NCI-H2227 (cell line): ENCODE results near the gene FGF12.

ENCODE experiments used
- DNase-seq: peaks from one replicate; lab custom pipeline; 2025; ENCODE audit not compliant: unreplicated experiment; lab: John Stamatoyannopoulos, UW

The FGF12 gene

GRCh38 chr3:192262001-192262400 lies 465.3 kb downstream of the FGF12 start:
- DNase-seq: no peak

GRCh38 chr3:192261135-192261534 lies 466.2 kb downstream of the FGF12 start:
- DNase-seq: no peak

- no peak for DNase-seq
Measured at GRCh38 chr3:192260116-192261010, 467.0 kb downstream of the FGF12 start.

- DNase-seq: no peak
Measured at GRCh38 chr3:192259661-192260060, 467.7 kb downstream of the FGF12 start.

GRCh38 chr3:192258721-192259120 lies 468.6 kb downstream of the FGF12 start:
- no peak for DNase-seq

GRCh38 chr3:192255839-192256238 lies 471.5 kb downstream of the FGF12 start:
- no peak for DNase-seq

- DNase-seq: no peak
Measured at GRCh38 chr3:192253138-192253887, 474.0 kb downstream of the FGF12 start.

GRCh38 chr3:192249516-192249915 lies 477.8 kb downstream of the FGF12 start:
- DNase-seq: peak; percentile 26

- no peak for DNase-seq
Measured at GRCh38 chr3:192246847-192247559, 480.3 kb downstream of the FGF12 start.

- DNase-seq: no peak
Measured at GRCh38 chr3:192244591-192244990, 482.8 kb downstream of the FGF12 start.

GRCh38 chr3:192239956-192240355 lies 487.4 kb downstream of the FGF12 start:
- DNase-seq: no peak

- DNase-seq: no peak
Measured at GRCh38 chr3:192237992-192238608, 489.2 kb downstream of the FGF12 start.

GRCh38 chr3:192229866-192230265 lies 497.5 kb downstream of the FGF12 start:
- no peak for DNase-seq

- no peak for DNase-seq
Measured at GRCh38 chr3:192224634-192225155, 502.6 kb downstream of the FGF12 start.

- no peak for DNase-seq
Measured at GRCh38 chr3:192223815-192224214, 503.5 kb downstream of the FGF12 start.

GRCh38 chr3:192220915-192221314 lies 506.4 kb downstream of the FGF12 start:
- no peak for DNase-seq

- no peak for DNase-seq
Measured at GRCh38 chr3:192219926-192220325, 507.4 kb downstream of the FGF12 start.

- DNase-seq: no peak
Measured at GRCh38 chr3:192216067-192216466, 511.3 kb downstream of the FGF12 start.

GRCh38 chr3:192212979-192213378 lies 514.4 kb downstream of the FGF12 start:
- DNase-seq: no peak

GRCh38 chr3:192212335-192212734 lies 515.0 kb downstream of the FGF12 start:
- DNase-seq: no peak

GRCh38 chr3:192207651-192208050 lies 519.7 kb downstream of the FGF12 start:
- peak; percentile 1 for DNase-seq
